K562 (cell line): ENCODE data around the gene PIN1. TPM values are rescaled to one million over a fixed set of nuclear protein-coding genes. Genes with fewer than 3 reads are reported as not detected.

Experiments used
- ATAC-seq: fragments of 200-7000 bp; cut with Tn5 transposase; 3 replicates; pipeline ENCODE4 v1.9.1; 2020; ENCODE audit warnings: moderate library complexity
- BruUV-seq: library from RNA; stranded (reverse); fragments of 400-500 nt; replicated peaks from 2 replicates; lab custom pipeline; 2021; lab: Mats Ljungman, UMichigan
- CTCF ChIA-PET: fragments of 300-600 bp; formaldehyde crosslinking; extraction: SDS; loops from one replicate; lab custom pipeline; 2021; ENCODE audit warnings: low intra/inter-chr PET ratio; lab: Yijun Ruan, JAX
- POLR2A ChIA-PET: fragments of 300-600, 350-650 bp; sonication (Branson Sonifier 250); formaldehyde crosslinking; extraction: SDS; loops from one replicate; lab custom pipeline; 2021; ENCODE audit warnings: antibody characterized with exemption, inconsistent platforms; lab: Yijun Ruan, JAX
- DNase-seq, 4 experiments: peaks; one replicate each; pipeline versions ENCODE4 v3.0.0 to v3.0.0-alpha.2; 2011 to 2018; ENCODE audit warnings: low spot score in 3 of 4, mixed read lengths in 3 of 4; ENCODE audit errors: extremely low read depth in 1 of 4
- FAIRE-seq: peaks from 2 replicates; lab custom pipeline; 2011; peaks lifted over from hg19 to GRCh38; lab: Jason Lieb, UNC
- H2AFZ ChIP-seq: 2 replicates; pipeline ENCODE4 v1.6.0; 2011; ENCODE audit warnings: low read depth, low read length, control low read depth, inconsistent platforms
- H3K27ac ChIP-seq: fragments of 200-600 bp; 3 replicates; pipeline ENCODE4 v1.8.0; 2011; ENCODE audit warnings: low read depth, mild to moderate bottlenecking, control low read depth, inconsistent platforms, low read length, moderate library complexity, mixed read lengths; ENCODE audit errors: extremely low read depth
- H3K27me3 ChIP-seq, 2 experiments: fragments of 300-600 bp in 1 of 2; 2 replicates in 1 of 2; 3 replicates in 1 of 2; pipeline versions ENCODE4 v1.6.0 to v1.8.0; 2011; ENCODE audit warnings: inconsistent platforms in 2 of 2, low read length in 2 of 2, mild to moderate bottlenecking in 1 of 2, mixed read lengths in 1 of 2, moderate library complexity in 1 of 2; ENCODE audit not compliant: control insufficient read depth in 2 of 2, insufficient read depth in 2 of 2
- H3K36me3 ChIP-seq: fragments of 300-600 bp; 3 replicates; pipeline ENCODE4 v1.8.0; 2011; ENCODE audit warnings: mild to moderate bottlenecking, low read length, inconsistent platforms; ENCODE audit not compliant: control insufficient read depth, insufficient read depth
- H3K4me1 ChIP-seq, 2 experiments: fragments of 200-600 bp in 1 of 2; replicated peaks in 1 of 2; 2 replicates in 1 of 2; 3 replicates in 1 of 2; pipeline versions ENCODE4 v1.5.1 to v1.8.0; 2011; ENCODE audit warnings: inconsistent platforms in 2 of 2, low read length in 2 of 2, mild to moderate bottlenecking in 1 of 2, mixed read lengths in 1 of 2, moderate library complexity in 1 of 2; ENCODE audit not compliant: control insufficient read depth in 2 of 2, insufficient read depth in 2 of 2
- H3K4me2 ChIP-seq: 2 replicates; pipeline ENCODE4 v1.6.1; 2011; ENCODE audit warnings: low read length, control low read depth, inconsistent platforms, mixed read lengths; ENCODE audit not compliant: insufficient read depth
- H3K4me3 ChIP-seq: fragments of 200-600 bp; sonication (generic), shearing (Covaris generic); 2 replicates; pipeline ENCODE4 v1.5.1; 2016; ENCODE audit warnings: control low read depth, inconsistent platforms
- H3K79me2 ChIP-seq: fragments of 200-600 bp; 3 replicates; pipeline ENCODE4 v1.8.0; 2011; ENCODE audit warnings: low read length, inconsistent platforms; ENCODE audit not compliant: control insufficient read depth, insufficient read depth
- H3K9ac ChIP-seq, 2 experiments: 2 replicates each; pipeline versions ENCODE4 v1.6.0 to v1.6.1; 2011; ENCODE audit warnings: low read depth in 2 of 2, low read length in 2 of 2, control low read depth in 1 of 2, inconsistent platforms in 1 of 2, mild to moderate bottlenecking in 1 of 2, mixed read lengths in 1 of 2; ENCODE audit not compliant: insufficient read depth in 1 of 2
- H3K9me1 ChIP-seq: one replicate; pipeline ENCODE4 v1.6.0; 2011; ENCODE audit warnings: inconsistent platforms, mild to moderate bottlenecking, low read length, moderate library complexity; ENCODE audit not compliant: control insufficient read depth, insufficient read depth
- H3K9me3 ChIP-seq: replicated peaks from 2 replicates; pipeline ENCODE4 v1.5.1; 2011; ENCODE audit warnings: low read depth, low read length, inconsistent platforms; ENCODE audit not compliant: control insufficient read depth, insufficient read depth
- H4K20me1 ChIP-seq: replicated peaks from 2 replicates; pipeline ENCODE4 v1.6.1; 2011; ENCODE audit warnings: low read length, inconsistent platforms, mixed read lengths; ENCODE audit not compliant: control insufficient read depth, insufficient read depth
- GTF2E2 ChIP-seq: fragments of 200-800 bp; sonication (Bioruptor generic); IDR thresholded peaks from 2 replicates; pipeline ENCODE4 v1.6.1; 2016; ENCODE audit warnings: missing genetic modification characterization, missing compliant biosample characterization
- NCOR1 ChIP-seq: fragments of 450-650 bp; IDR thresholded peaks from 2 replicates; pipeline ENCODE4 v1.6.1; 2016; ENCODE audit warnings: mild to moderate bottlenecking, moderate library complexity
- PHB ChIP-seq: fragments of 250-450 bp; sonication (Bioruptor Pico); IDR thresholded peaks from 2 replicates; pipeline ENCODE4 v1.5.0; 2021
- TCF3 ChIP-seq: sonication (generic); formaldehyde crosslinking; IDR thresholded peaks from 2 replicates; pipeline ENCODE4 v1.4.0; 2020; ENCODE audit warnings: mild to moderate bottlenecking, missing genetic modification reagents
- TFAM ChIP-seq: fragments of 250-450 bp; sonication (Bioruptor Pico); conservative IDR thresholded peaks from 2 replicates; pipeline ENCODE4 v1.5.0; 2021; ENCODE audit warnings: mild to moderate bottlenecking, moderate library complexity
- ZEB2 ChIP-seq: fragments of 450-650 bp; IDR thresholded peaks from 2 replicates; pipeline ENCODE4 v1.6.1; 2016
- ZFP1 ChIP-seq: fragments of 450-650 bp; formaldehyde crosslinking; IDR thresholded peaks from 2 replicates; pipeline ENCODE4 v1.4.0; 2020; ENCODE audit warnings: mild to moderate bottlenecking, mixed read lengths
- ZNF609 ChIP-seq: sonication (generic); formaldehyde crosslinking; IDR thresholded peaks from 2 replicates; pipeline ENCODE4 v1.8.1; 2023; ENCODE audit warnings: missing genetic modification reagents, mild to moderate bottlenecking, borderline replicate concordance
- WGBS: fragments of 100-300 bp; shearing (Covaris generic); methylation state at CpG from one replicate; pipeline ENCODE4 v1.1.6; 2016; ENCODE audit warnings: low coverage, mixed read lengths; ENCODE audit not compliant: insufficient coverage; ENCODE audit errors: missing lambda C conversion rate; 5-methylcytosine and 5-hydroxymethylcytosine counted together
- in situ Hi-C: fragments of 300-500 bp; cut with MboI; formaldehyde crosslinking; loops from 4 replicates; pipeline ENCODE4 v1.15.0; 2018; ENCODE audit warnings: inconsistent platforms, mixed read lengths
- intact Hi-C: fragments of 100-400 bp; cut with micrococcal nuclease; formaldehyde crosslinking; loops from 2 replicates; pipeline ENCODE4 v1.14.2; 2022
- polyA plus RNA-seq, 8 experiments: library from polyadenylated mRNA; depleted of rRNA in 4 of 8; stranded (reverse) in 5 of 8; unstranded in 3 of 8; fragments of >200 nt; fragmentation: Nextera tagmentation in 2 of 8; fragmentation: Illumina TruSeq in 1 of 8; extraction: Ambion mirVana in 2 of 8; extraction: Trizol in 1 of 8; gene quantifications; 2 replicates each; pipeline versions ENCODE4 v1.2.1 to v1.2.3, GENCODE V29; 2011 to 2014; ENCODE audit warnings: inconsistent platforms in 1 of 8, missing spikeins in 1 of 8
- total RNA-seq, 7 experiments: library from RNA; depleted of rRNA in 6 of 7; stranded (reverse); fragments of >200 nt in 6 of 7; fragmentation: Illumina TruSeq in 2 of 7; extraction: Trizol in 2 of 7; gene quantifications; 2 replicates each; pipeline versions ENCODE4 v1.2.1 to v1.2.3, GENCODE V29; 2011 to 2021; ENCODE audit warnings: low replicate concordance in 1 of 7

Gene PIN1
- total and polyA plus RNA-seq, 9 of the 15 experiments (the other 6 are each of a cell fraction or from before 2014, with no cell fraction given), result 1.6 to 178 (median 42.5) TPM

- Histone ChIP-seq H3K9me1 (no peaks in the 10 kb centered on the region), H3K4me3 (no peak overlapping the region), H2AFZ (no peak overlapping the region), H3K4me2 (no peak overlapping the region), H3K27me3 (peaks cover 0 to 27% of the 10 kb centered on the region in 2 experiments; a peak in 2 of 5 replicates), H3K9me3 (no peaks in the 10 kb centered on the region), H3K9ac (no peak overlapping the region), H3K79me2 (no peaks in the 10 kb centered on the region), H3K36me3 (no peaks in the 10 kb centered on the region), H4K20me1 (no peaks in the 10 kb centered on the region), H3K4me1 (no peaks in the 10 kb centered on the region; a peak in 1 of 5 replicates), H3K27ac (no peak overlapping the region)
- no peak for TF ChIP-seq NCOR1
- TF ChIP-seq ZNF609 (CRISPR knock-in tag), result no peak
- no peak for TF ChIP-seq PHB
- TF ChIP-seq TCF3 (CRISPR knock-in tag), result no peak
- TF ChIP-seq GTF2E2 (tag), result no peak
- no peak for TF ChIP-seq ZEB2
- TF ChIP-seq TFAM (CRISPR knock-in tag), result no peak
- no peak for TF ChIP-seq ZFP1 (CRISPR knock-in tag)
- FAIRE-seq, result no peak
- BruUV-seq, result no TSS peak
- intact Hi-C loops, result no loop called here
- POLR2A ChIA-PET, result interaction anchor here (0.6 to 1.5 kb wide), 5 partner anchors 10 to 376 kb away, joined by 3 to 4 read pairs (median 3); no protein-coding TSS in a partner anchor
- DNase-seq, result no peak
- in situ Hi-C loops, result no loop called here
- 27% methylated on average over 5 of the region's 5 CpGs for WGBS
- no peak for ATAC-seq
- CTCF ChIA-PET, result interaction anchor here (0.6 kb wide), 1 partner anchor 44 kb away, joined by 3 read pairs; no protein-coding TSS in a partner anchor
Observed at GRCh38 chr19:9875796-9876195, 40.7 kb downstream of the PIN1 start.
